ENCODE measurements around the gene LARGE1.

The LARGE1 gene

GRCh38 chr22:33582822-33583400, 337.4 kb downstream of the LARGE1 start:
- Histone ChIP-seq H3K4me3 (replicated peaks; ENCODE audit: insufficient read depth, low read length) (no peak overlapping the region), H3K27me3 (ENCODE audit: insufficient read depth, poor library complexity, severe bottlenecking) (no peaks in the 10 kb centered on the region), H3K27ac (replicated peaks) (no peak overlapping the region)
- DNase-seq (ENCODE audit: low read depth in 1 of 2, low spot score in 1 of 2) = no peak
- TF ChIP-seq POLR2AphosphoS5 (IDR thresholded peaks at IDR 0.05; ENCODE audit: low read depth) (no peak), REST (IDR thresholded peaks at IDR 0.05; ENCODE audit: insufficient replicate concordance, low read depth) (peak; percentile 70), SPI1 (IDR thresholded peaks at IDR 0.05; ENCODE audit: borderline replicate concordance, low read depth) (no peak), GABPA (IDR thresholded peaks at IDR 0.05; ENCODE audit: low read depth) (no peak)

GRCh38 chr22:33580310-33580709, 340.0 kb downstream of the LARGE1 start:
- no peak for TF ChIP-seq GABPA (IDR thresholded peaks at IDR 0.05; ENCODE audit: low read depth)
- no peak for TF ChIP-seq CTCF (IDR thresholded peaks at IDR 0.05; ENCODE audit: insufficient read depth, low read length)
- TF ChIP-seq REST (IDR thresholded peaks at IDR 0.05; ENCODE audit: insufficient replicate concordance, low read depth) = no peak
- TF ChIP-seq POLR2AphosphoS5 (IDR thresholded peaks at IDR 0.05; ENCODE audit: low read depth) = no peak
- TF ChIP-seq SPI1 (IDR thresholded peaks at IDR 0.05; ENCODE audit: borderline replicate concordance, low read depth) = no peak
- no peak for DNase-seq (ENCODE audit: low read depth in 1 of 2, low spot score in 1 of 2)
- Histone ChIP-seq H3K4me3 (replicated peaks; ENCODE audit: insufficient read depth, low read length) (no peak overlapping the region), H3K27me3 (ENCODE audit: insufficient read depth, poor library complexity, severe bottlenecking) (no peaks in the 10 kb centered on the region), H3K27ac (replicated peaks) (no peak overlapping the region)

GRCh38 chr22:33579448-33580093, 340.7 kb downstream of the LARGE1 start:
- peak; percentile 8 to 42 for DNase-seq (ENCODE audit: low read depth in 1 of 2, low spot score in 1 of 2)
- TF ChIP-seq REST (IDR thresholded peaks at IDR 0.05; ENCODE audit: insufficient replicate concordance, low read depth) (no peak), CTCF (IDR thresholded peaks at IDR 0.05; ENCODE audit: insufficient read depth, low read length) (peak; percentile 93), GABPA (IDR thresholded peaks at IDR 0.05; ENCODE audit: low read depth) (no peak)
- Histone ChIP-seq H3K4me3 (replicated peaks; ENCODE audit: insufficient read depth, low read length) (no peak overlapping the region), H3K27me3 (ENCODE audit: insufficient read depth, poor library complexity, severe bottlenecking) (no peaks in the 10 kb centered on the region), H3K27ac (replicated peaks) (no peak overlapping the region)
